Breast epithelium (tissue), 3 donors: Measurements from ENCODE around the gene DDR2.

ENCODE experiments used
- CTCF ChIP-seq, 3 donors: fragments of 450-650 bp; IDR thresholded peaks; one replicate each; pipeline ENCODE4 v1.5.1; 2016 to 2017; ENCODE audit warnings: antibody characterized with exemption in 3 of 3, mild to moderate bottlenecking in 3 of 3, moderate library complexity in 3 of 3
- POLR2A ChIP-seq: fragments of 450-650 bp; IDR thresholded peaks from one replicate; pipeline ENCODE4 v1.6.1; 2016; ENCODE audit warnings: antibody characterized with exemption, mild to moderate bottlenecking, moderate library complexity
- POLR2AphosphoS5 ChIP-seq, 3 donors: sonication (generic); formaldehyde crosslinking; IDR thresholded peaks; one replicate each; pipeline ENCODE4 v1.6.1; 2017; ENCODE audit warnings: antibody characterized with exemption in 3 of 3

- no peak for TF ChIP-seq CTCF (IDR thresholded peaks at IDR 0.05)
- no peak for TF ChIP-seq POLR2A
- TF ChIP-seq POLR2AphosphoS5 (IDR thresholded peaks at IDR 0.05), result no peak
These were observed 49.8 kb downstream of the DDR2 start for GRCh38 chr1:162682013-162682419.
